ENCODE results near the gene CNFN. TPM values are rescaled to one million over a fixed set of nuclear protein-coding genes. Genes with fewer than 3 reads are reported as not detected.
"Not testable (repeated sequence)": the region's sequence is repeated elsewhere in the genome, so short reads cannot be mapped to it uniquely, and the experiment has no call there.

CNFN gene
- polyA plus RNA-seq, 2 of the 4 experiments (the other 2 are of a cell fraction): 5.1 to 33.2 TPM

- DNase-seq (ENCODE audit: low read depth in 1 of 2, low spot score in 1 of 2); ATAC-seq; POLR2A ChIA-PET; H3K9me3 ChIP-seq; H3K27ac ChIP-seq; H3K4me3 ChIP-seq; H3K4me2 ChIP-seq; H3K4me1 ChIP-seq: not testable (repeated sequence)
- CTCF ChIA-PET: interaction anchor here (0.8 to 1.2 kb wide), 3 partner anchors 61 to 207 kb away, joined by 3 read pairs; no protein-coding TSS in a partner anchor
- TF ChIP-seq KDM1A (IDR thresholded peaks at IDR 0.05; ENCODE audit: low read depth) (peak; percentile 65; the same call in 1 of the 2 replicates), CHD4 (IDR thresholded peaks at IDR 0.05; ENCODE audit: borderline replicate concordance) (0 out of 2 replicates have a peak, but pooled peaks have one; percentile 74)
- 97% methylated on average over 4 of the region's 4 CpGs for WGBS (ENCODE audit: missing lambda C conversion rate)
- peak; percentile 85 for FAIRE-seq
These were observed 50.2 kb downstream of the CNFN start for GRCh38 chr19:42339922-42340321.

- H3K4me2 ChIP-seq; H3K4me3 ChIP-seq; H3K27ac ChIP-seq; H3K9me3 ChIP-seq; POLR2A ChIA-PET; DNase-seq (ENCODE audit: low read depth in 1 of 2, low spot score in 1 of 2); H3K4me1 ChIP-seq; ATAC-seq: not testable (repeated sequence)
- peak; percentile 91 for FAIRE-seq
- CTCF ChIA-PET: interaction anchor here (0.8 to 1.0 kb wide), 2 partner anchors 61 to 162 kb away, joined by 3 read pairs; no protein-coding TSS in a partner anchor
- 84% methylated on average over 7 of the region's 7 CpGs for WGBS (ENCODE audit: missing lambda C conversion rate)
These were observed 50.8 kb downstream of the CNFN start for GRCh38 chr19:42339126-42339860.

Small RNA genes lying within 50 kb of the gene (small RNA-seq; reads per million reads assigned to genes)
- gene MIR8077: 0 reads per million in 6 experiments

Other genes with a start within 250 kb of the CNFN start
- gene DEDD2, start 172.6 kb downstream of the CNFN start, polyA plus RNA-seq (2011; rRNA removed): 30.8 and 37.9 TPM in 2 replicates
- 39.7 to 54.1 TPM (median 43.2 TPM) in 3 replicates for gene DEDD2, start 172.6 kb downstream of the CNFN start, polyA plus RNA-seq (2017; fragmentation: RNase III; extraction: RNeasy Plus Mini Kit Qiagen cat#74134 plus additional on column Dnase treatment)
- 7.1 and 8.7 TPM in 2 replicates for gene ZNF526, start 170.0 kb downstream of the CNFN start, polyA plus RNA-seq (2011; rRNA removed)
- 12.2 to 12.9 TPM (median 12.6 TPM) in 3 replicates for gene ZNF526, start 170.0 kb downstream of the CNFN start, polyA plus RNA-seq (2017; fragmentation: RNase III; extraction: RNeasy Plus Mini Kit Qiagen cat#74134 plus additional on column Dnase treatment)
- gene GSK3A, start 147.7 kb downstream of the CNFN start, polyA plus RNA-seq (2011; rRNA removed): 55.2 and 79.7 TPM in 2 replicates
- gene GSK3A, start 147.7 kb downstream of the CNFN start, polyA plus RNA-seq (2017; fragmentation: RNase III; extraction: RNeasy Plus Mini Kit Qiagen cat#74134 plus additional on column Dnase treatment): 81.0 to 85.1 TPM (median 84.0 TPM) in 3 replicates
- gene ERF, start 135.2 kb downstream of the CNFN start, polyA plus RNA-seq (2011; rRNA removed): 71.9 and 103 TPM in 2 replicates
- gene ERF, start 135.2 kb downstream of the CNFN start, polyA plus RNA-seq (2017; fragmentation: RNase III; extraction: RNeasy Plus Mini Kit Qiagen cat#74134 plus additional on column Dnase treatment): 107 to 123 TPM (median 120 TPM) in 3 replicates
- 7.2 and 7.7 TPM in 2 replicates for gene CIC, start 121.0 kb downstream of the CNFN start, polyA plus RNA-seq (2011; rRNA removed)
- gene CIC, start 121.0 kb downstream of the CNFN start, polyA plus RNA-seq (2017; fragmentation: RNase III; extraction: RNeasy Plus Mini Kit Qiagen cat#74134 plus additional on column Dnase treatment): 46.8 to 56.4 TPM (median 53.1 TPM) in 3 replicates
- gene PRR19, start 88.2 kb downstream of the CNFN start, polyA plus RNA-seq (2011; rRNA removed): 1.1 and 1.3 TPM in 2 replicates
- gene PRR19, start 88.2 kb downstream of the CNFN start, polyA plus RNA-seq (2017; fragmentation: RNase III; extraction: RNeasy Plus Mini Kit Qiagen cat#74134 plus additional on column Dnase treatment): 3.4 to 4.5 TPM (median 4.2 TPM) in 3 replicates
- gene PAFAH1B3, start 87.7 kb downstream of the CNFN start, polyA plus RNA-seq (2011; rRNA removed): 79.7 and 101 TPM in 2 replicates
- gene PAFAH1B3, start 87.7 kb downstream of the CNFN start, polyA plus RNA-seq (2017; fragmentation: RNase III; extraction: RNeasy Plus Mini Kit Qiagen cat#74134 plus additional on column Dnase treatment): 135 to 151 TPM (median 144 TPM) in 3 replicates
- gene TMEM145, start 77.0 kb downstream of the CNFN start, polyA plus RNA-seq (2011; rRNA removed): 0.71 and 1.8 TPM in 2 replicates
- gene TMEM145, start 77.0 kb downstream of the CNFN start, polyA plus RNA-seq (2017; fragmentation: RNase III; extraction: RNeasy Plus Mini Kit Qiagen cat#74134 plus additional on column Dnase treatment): 3.6 to 5.1 TPM (median 4.3 TPM) in 3 replicates
- 8.9 and 10.4 TPM in 2 replicates for gene MEGF8, start 64.7 kb downstream of the CNFN start, polyA plus RNA-seq (2011; rRNA removed)
- 22.4 to 27.2 TPM (median 25.8 TPM) in 3 replicates for gene MEGF8, start 64.7 kb downstream of the CNFN start, polyA plus RNA-seq (2017; fragmentation: RNase III; extraction: RNeasy Plus Mini Kit Qiagen cat#74134 plus additional on column Dnase treatment)
- 1.6 and 2.6 TPM in 2 replicates for gene LIPE, start 37.1 kb upstream of the CNFN start, polyA plus RNA-seq (2011; rRNA removed)
- gene LIPE, start 37.1 kb upstream of the CNFN start, polyA plus RNA-seq (2017; fragmentation: RNase III; extraction: RNeasy Plus Mini Kit Qiagen cat#74134 plus additional on column Dnase treatment): 2.5 to 3.2 TPM (median 2.7 TPM) in 3 replicates
- gene CXCL17, start 52.6 kb upstream of the CNFN start, polyA plus RNA-seq (2011; rRNA removed): 0.13 and 0.14 TPM in 2 replicates
- gene CXCL17, start 52.6 kb upstream of the CNFN start, polyA plus RNA-seq (2017; fragmentation: RNase III; extraction: RNeasy Plus Mini Kit Qiagen cat#74134 plus additional on column Dnase treatment): not detected in 3 replicates
- 8.9 and 10.1 TPM in 2 replicates for gene CEACAM1, start 138.2 kb upstream of the CNFN start, polyA plus RNA-seq (2011; rRNA removed)
- 0.43 to 0.88 TPM (median 0.52 TPM) in 3 replicates for gene CEACAM1, start 138.2 kb upstream of the CNFN start, polyA plus RNA-seq (2017; fragmentation: RNase III; extraction: RNeasy Plus Mini Kit Qiagen cat#74134 plus additional on column Dnase treatment)
- not detected in 2 replicates for gene CEACAM8, start 204.6 kb upstream of the CNFN start, polyA plus RNA-seq (2011; rRNA removed)
- gene CEACAM8, start 204.6 kb upstream of the CNFN start, polyA plus RNA-seq (2017; fragmentation: RNase III; extraction: RNeasy Plus Mini Kit Qiagen cat#74134 plus additional on column Dnase treatment): not detected in 3 replicates